Measurements from ENCODE around the gene ARHGEF2. TPM values are rescaled to one million over a fixed set of nuclear protein-coding genes. Genes with fewer than 3 reads are reported as not detected.

The ARHGEF2 gene
- total and polyA plus RNA-seq, 4 experiments from 2014 or later = 6.7 to 198 (median 110) TPM

GRCh38 chr1:155960081-155960745, 18.1 kb downstream of the ARHGEF2 start:
- H3K27me3 Mint-ChIP-seq = no peaks in the 10 kb centered on the region
- intact Hi-C loops (cut with micrococcal nuclease) = no loop called here
- ChIA-PET CTCF (ENCODE audit: partially characterized antibody) (interaction anchor here (1.2 to 2.5 kb wide), 3 partner anchors 17 to 29 kb away, joined by 3 to 13 read pairs (median 3); no protein-coding TSS in a partner anchor), POLR2A (ENCODE audit: partially characterized antibody) (interaction anchor here (1.6 to 12.2 kb wide), 2 partner anchors 15 to 18 kb away, joined by 7 to 199 read pairs; partner anchors contain the start of gene ARHGEF2)
- Histone ChIP-seq H3K9me3 (ENCODE audit: control insufficient read depth in 1 of 2, low read length in 2 of 2) (no peaks in the 10 kb centered on the region), H3K4me3 (ENCODE audit: low read length in 2 of 2) (no peak overlapping the region), H3K27me3 (ENCODE audit: insufficient read depth, low read length) (no peaks in the 10 kb centered on the region), H3K36me3 (ENCODE audit: insufficient read depth, low read length) (peaks cover 67% of the 10 kb centered on the region), H3K27ac (ENCODE audit: low read depth, low read length) (peak overlapping the region; percentile 27), H3K4me1 (ENCODE audit: insufficient read depth, low read length) (peaks cover 11% of the 10 kb centered on the region)
- no peak for DNase-seq
- H3K9me3 Mint-ChIP-seq = no peaks in the 10 kb centered on the region
- peaks cover 4 to 22% (median 9%) of the 10 kb centered on the region in 4 donors for H3K4me1 Mint-ChIP-seq
- no peak overlapping the region for H3K4me3 Mint-ChIP-seq
- H3K27ac Mint-ChIP-seq = peak overlapping the region in 6 of 7 donors; percentile 39 to 85 (median 69)
- H3K36me3 Mint-ChIP-seq = peaks cover 49 to 67% of the 10 kb centered on the region in 2 donors

- Mint-ChIP-seq H3K4me1 (peaks cover 4 to 12% (median 8%) of the 10 kb centered on the region in 4 donors), H3K36me3 (peaks cover 51 to 71% of the 10 kb centered on the region in 2 donors), H3K9me3 (no peaks in the 10 kb centered on the region), H3K4me3 (no peak overlapping the region), H3K27ac (peak overlapping the region in 3 of 7 donors; percentile 1 to 72 (median 29)), H3K27me3 (no peaks in the 10 kb centered on the region)
- Histone ChIP-seq H3K4me1 (ENCODE audit: insufficient read depth, low read length) (peaks cover 5% of the 10 kb centered on the region), H3K36me3 (ENCODE audit: insufficient read depth, low read length) (peaks cover 73% of the 10 kb centered on the region), H3K9me3 (ENCODE audit: control insufficient read depth in 1 of 2, low read length in 2 of 2) (no peaks in the 10 kb centered on the region), H3K4me3 (ENCODE audit: low read length in 2 of 2) (no peak overlapping the region), H3K27ac (ENCODE audit: low read depth, low read length) (no peak overlapping the region), H3K27me3 (ENCODE audit: insufficient read depth, low read length) (no peaks in the 10 kb centered on the region)
- ChIA-PET CTCF (ENCODE audit: partially characterized antibody) (interaction anchor here (1.4 to 1.8 kb wide), 3 partner anchors 10 to 32 kb away, joined by 3 to 6 read pairs (median 3); no protein-coding TSS in a partner anchor), POLR2A (ENCODE audit: partially characterized antibody) (interaction anchor here (1.3 to 2.4 kb wide), 4 partner anchors 8 to 23 kb away, joined by 3 to 12 read pairs (median 6); no protein-coding TSS in a partner anchor)
- intact Hi-C loops (cut with micrococcal nuclease) = no loop called here
- no peak for DNase-seq
These were observed 20.9 kb downstream of the ARHGEF2 start for GRCh38 chr1:155957411-155957915.

GRCh38 chr1:155954645-155955044, 23.7 kb downstream of the ARHGEF2 start:
- ChIA-PET CTCF (ENCODE audit: partially characterized antibody) (interaction anchor here (1.6 kb wide), 1 partner anchor 35 kb away, joined by 5 read pairs; no protein-coding TSS in a partner anchor), POLR2A (ENCODE audit: partially characterized antibody) (interaction anchor here (0.7 to 1.5 kb wide), 3 partner anchors 13 to 24 kb away, joined by 3 to 9 read pairs (median 4); partner anchors contain the start of gene ARHGEF2)
- Mint-ChIP-seq H3K4me1 (peaks cover 0 to 1% (median 0%) of the 10 kb centered on the region in 4 donors), H3K36me3 (peaks cover 48 to 64% of the 10 kb centered on the region in 2 donors), H3K9me3 (no peaks in the 10 kb centered on the region), H3K4me3 (no peak overlapping the region), H3K27ac (peak overlapping the region in 2 of 7 donors; percentile 4 to 18), H3K27me3 (no peaks in the 10 kb centered on the region)
- Histone ChIP-seq H3K4me3 (ENCODE audit: low read length in 2 of 2) (no peak overlapping the region), H3K27me3 (ENCODE audit: insufficient read depth, low read length) (no peaks in the 10 kb centered on the region), H3K27ac (ENCODE audit: low read depth, low read length) (no peak overlapping the region), H3K9me3 (ENCODE audit: control insufficient read depth in 1 of 2, low read length in 2 of 2) (no peaks in the 10 kb centered on the region), H3K4me1 (ENCODE audit: insufficient read depth, low read length) (no peaks in the 10 kb centered on the region), H3K36me3 (ENCODE audit: insufficient read depth, low read length) (peaks cover 74% of the 10 kb centered on the region)
- intact Hi-C loops (cut with micrococcal nuclease) = no loop called here
- DNase-seq = no peak

- peaks cover 40 to 60% of the 10 kb centered on the region in 2 donors for H3K36me3 Mint-ChIP-seq
- no peaks in the 10 kb centered on the region for H3K27me3 Mint-ChIP-seq
These were observed 25.8 kb downstream of the ARHGEF2 start for GRCh38 chr1:155952505-155952890.

GRCh38 chr1:155951753-155952504, 26.4 kb downstream of the ARHGEF2 start:
- Mint-ChIP-seq H3K4me1 (peaks cover 2 to 5% (median 4%) of the 10 kb centered on the region in 4 donors), H3K9me3 (no peaks in the 10 kb centered on the region), H3K27me3 (no peaks in the 10 kb centered on the region), H3K27ac (peak overlapping the region in 5 of 7 donors; percentile 31 to 66 (median 35)), H3K36me3 (peaks cover 39 to 57% of the 10 kb centered on the region in 2 donors), H3K4me3 (no peak overlapping the region)
- Histone ChIP-seq H3K9me3 (ENCODE audit: control insufficient read depth in 1 of 2, low read length in 2 of 2) (no peaks in the 10 kb centered on the region), H3K36me3 (ENCODE audit: insufficient read depth, low read length) (peaks cover 60% of the 10 kb centered on the region), H3K27ac (ENCODE audit: low read depth, low read length) (no peak overlapping the region), H3K27me3 (ENCODE audit: insufficient read depth, low read length) (no peaks in the 10 kb centered on the region), H3K4me1 (ENCODE audit: insufficient read depth, low read length) (peaks cover 7% of the 10 kb centered on the region), H3K4me3 (ENCODE audit: low read length in 2 of 2) (no peak overlapping the region)
- POLR2A ChIA-PET (ENCODE audit: partially characterized antibody) = interaction anchor here (0.6 to 2.2 kb wide), 3 partner anchors 16 to 386 kb away, joined by 3 to 8 read pairs (median 4); no protein-coding TSS in a partner anchor
- CTCF ChIA-PET (ENCODE audit: partially characterized antibody) = interaction anchor here (0.9 to 1.4 kb wide), 2 partner anchors 16 to 38 kb away, joined by 3 to 4 read pairs; no protein-coding TSS in a partner anchor
- intact Hi-C loops (cut with micrococcal nuclease) = no loop called here
- no peak for DNase-seq

More at GRCh38 chr1:155952505-155952890, 25.8 kb downstream of the ARHGEF2 start:
- ChIA-PET POLR2A (ENCODE audit: partially characterized antibody) (interaction anchor here (0.9 kb wide), 1 partner anchor 10 kb away, joined by 3 read pairs; no protein-coding TSS in a partner anchor), CTCF (ENCODE audit: partially characterized antibody) (no interaction called here)
- peaks cover 60% of the 10 kb centered on the region for H3K36me3 ChIP-seq (ENCODE audit: insufficient read depth, low read length)
- peak overlapping the region in 1 of 7 donors; percentile 66 for H3K27ac Mint-ChIP-seq
- no peaks in the 10 kb centered on the region for H3K27me3 ChIP-seq (ENCODE audit: insufficient read depth, low read length)
- no peak overlapping the region for H3K4me3 ChIP-seq (ENCODE audit: low read length in 2 of 2)
- peaks cover 1% of the 10 kb centered on the region for H3K4me1 ChIP-seq (ENCODE audit: insufficient read depth, low read length)
- no peak overlapping the region for H3K4me3 Mint-ChIP-seq
- intact Hi-C loops (cut with micrococcal nuclease) = no loop called here
- H3K9me3 ChIP-seq (ENCODE audit: control insufficient read depth in 1 of 2, low read length in 2 of 2) = no peaks in the 10 kb centered on the region
- H3K9me3 Mint-ChIP-seq = no peaks in the 10 kb centered on the region
- DNase-seq = no peak
- H3K27ac ChIP-seq (ENCODE audit: low read depth, low read length) = no peak overlapping the region
- H3K4me1 Mint-ChIP-seq = peaks cover 0 to 1% (median 0%) of the 10 kb centered on the region in 4 donors

GRCh38 chr1:155950829-155951228, 27.5 kb downstream of the ARHGEF2 start:
- Histone ChIP-seq H3K27ac (ENCODE audit: low read depth, low read length) (no peak overlapping the region), H3K36me3 (ENCODE audit: insufficient read depth, low read length) (peaks cover 67% of the 10 kb centered on the region), H3K9me3 (ENCODE audit: control insufficient read depth in 1 of 2, low read length in 2 of 2) (no peaks in the 10 kb centered on the region), H3K27me3 (ENCODE audit: insufficient read depth, low read length) (no peaks in the 10 kb centered on the region), H3K4me1 (ENCODE audit: insufficient read depth, low read length) (peaks cover 18% of the 10 kb centered on the region), H3K4me3 (ENCODE audit: low read length in 2 of 2) (no peak overlapping the region)
- ChIA-PET CTCF (ENCODE audit: partially characterized antibody) (interaction anchor here (0.9 to 1.4 kb wide), 2 partner anchors 17 to 39 kb away, joined by 3 to 4 read pairs; no protein-coding TSS in a partner anchor), POLR2A (ENCODE audit: partially characterized antibody) (interaction anchor here (0.6 to 2.2 kb wide), 2 partner anchors 26 to 385 kb away, joined by 3 to 8 read pairs; no protein-coding TSS in a partner anchor)
- DNase-seq = no peak
- peak overlapping the region in 1 of 7 donors; percentile 80 for H3K27ac Mint-ChIP-seq
- peaks cover 10 to 16% (median 14%) of the 10 kb centered on the region in 4 donors for H3K4me1 Mint-ChIP-seq
- peaks cover 39 to 66% of the 10 kb centered on the region in 2 donors for H3K36me3 Mint-ChIP-seq
- H3K27me3 Mint-ChIP-seq = no peaks in the 10 kb centered on the region
- H3K9me3 Mint-ChIP-seq = no peaks in the 10 kb centered on the region
- intact Hi-C loops (cut with micrococcal nuclease) = no loop called here
- no peak overlapping the region for H3K4me3 Mint-ChIP-seq
